DND-41 (cell line): Measurements from ENCODE around the gene ISG20.

Experiments used
- ATAC-seq: fragments of 200-7000 bp; cut with Tn5 transposase; 3 replicates; pipeline ENCODE4 v1.9.1; 2021; ENCODE audit warnings: low read depth; ENCODE audit not compliant: insufficient read depth
- DNase-seq: peaks from one replicate; pipeline ENCODE4 v3.0.0-alpha.2; 2020
- H2AFZ ChIP-seq: 2 replicates; pipeline ENCODE4 v1.6.0; 2012; ENCODE audit warnings: low read depth, low read length
- H3K27ac ChIP-seq: 2 replicates; pipeline ENCODE4 v1.5.1; 2012; ENCODE audit warnings: low read length, inconsistent platforms
- H3K27me3 ChIP-seq: fragments of 200-600 bp; sonication (generic); 2 replicates; pipeline ENCODE4 v1.6.0; 2012; ENCODE audit warnings: low read length, mild to moderate bottlenecking, inconsistent platforms; ENCODE audit not compliant: insufficient read depth, poor library complexity
- H3K36me3 ChIP-seq: 2 replicates; pipeline ENCODE4 v1.5.1; 2012; ENCODE audit warnings: low read length, inconsistent platforms; ENCODE audit not compliant: insufficient read depth
- H3K4me1 ChIP-seq: 2 replicates; pipeline ENCODE4 v1.5.1; 2012; ENCODE audit warnings: mild to moderate bottlenecking, low read length; ENCODE audit not compliant: insufficient read depth
- H3K4me2 ChIP-seq: 2 replicates; pipeline ENCODE4 v1.6.0; 2012; ENCODE audit warnings: mild to moderate bottlenecking, moderate library complexity, low read length, inconsistent platforms; ENCODE audit not compliant: insufficient read depth
- H3K4me3 ChIP-seq, 2 experiments: fragments of 200-600 bp in 1 of 2; shearing (Covaris generic) in 1 of 2; 2 replicates each; pipeline ENCODE4 v1.5.1; 2012 to 2016; ENCODE audit warnings: inconsistent platforms in 2 of 2, low read length in 2 of 2, mild to moderate bottlenecking in 2 of 2, low read depth in 1 of 2, moderate library complexity in 1 of 2
- H3K79me2 ChIP-seq: 2 replicates; pipeline ENCODE4 v1.6.0; 2012; ENCODE audit warnings: low read length, inconsistent platforms; ENCODE audit not compliant: insufficient read depth
- H3K9ac ChIP-seq: 2 replicates; pipeline ENCODE4 v1.6.0; 2012; ENCODE audit warnings: low read depth, mild to moderate bottlenecking, inconsistent platforms, low read length, moderate library complexity
- H3K9me3 ChIP-seq: 2 replicates; pipeline ENCODE4 v1.5.1; 2012; ENCODE audit warnings: low read length, moderate library complexity, mild to moderate bottlenecking, inconsistent platforms; ENCODE audit not compliant: insufficient read depth, severe bottlenecking
- H4K20me1 ChIP-seq: 2 replicates; pipeline ENCODE4 v1.6.0; 2012; ENCODE audit warnings: low read length; ENCODE audit not compliant: insufficient read depth
- CTCF ChIP-seq: IDR thresholded peaks from 2 replicates; pipeline ENCODE4 v1.5.1; 2012; ENCODE audit warnings: borderline replicate concordance, low read length, moderate library complexity, mild to moderate bottlenecking; ENCODE audit not compliant: poor library complexity, severe bottlenecking; ENCODE audit errors: extremely low read depth
- EZH2 ChIP-seq: IDR thresholded peaks from 3 replicates; pipeline ENCODE4 v1.6.1; 2012; ENCODE audit warnings: borderline replicate concordance, low read depth, mild to moderate bottlenecking, moderate library complexity, low read length, inconsistent platforms; ENCODE audit not compliant: severe bottlenecking

The ISG20 gene

GRCh38 chr15:88655800-88656488 lies 17.1 kb downstream of the ISG20 start:
- H4K20me1 ChIP-seq, result no peaks in the 10 kb centered on the region
- no peaks in the 10 kb centered on the region for H3K36me3 ChIP-seq
- H3K4me3 ChIP-seq, result no peak overlapping the region
- H3K9me3 ChIP-seq, result no peaks in the 10 kb centered on the region
- H3K27me3 ChIP-seq, result peaks cover 2% of the 10 kb centered on the region
- no peak overlapping the region for H2AFZ ChIP-seq
- no peak overlapping the region for H3K4me2 ChIP-seq
- no peak for TF ChIP-seq CTCF
- no peak for TF ChIP-seq EZH2
- H3K4me1 ChIP-seq, result no peaks in the 10 kb centered on the region
- no peak overlapping the region for H3K9ac ChIP-seq
- H3K27ac ChIP-seq, result no peak overlapping the region
- ATAC-seq, result no peak
- no peak for DNase-seq
- H3K79me2 ChIP-seq, result no peaks in the 10 kb centered on the region

GRCh38 chr15:88656760-88657221 lies 18.0 kb downstream of the ISG20 start:
- ATAC-seq (no peak), DNase-seq (no peak)
- H3K27me3 ChIP-seq, result peaks cover 3% of the 10 kb centered on the region
- H4K20me1 ChIP-seq, result no peaks in the 10 kb centered on the region
- no peak overlapping the region for H2AFZ ChIP-seq
- no peaks in the 10 kb centered on the region for H3K79me2 ChIP-seq
- H3K4me2 ChIP-seq, result no peak overlapping the region
- no peak overlapping the region for H3K9ac ChIP-seq
- no peaks in the 10 kb centered on the region for H3K9me3 ChIP-seq
- H3K27ac ChIP-seq, result no peak overlapping the region
- no peaks in the 10 kb centered on the region for H3K4me1 ChIP-seq
- no peak overlapping the region for H3K4me3 ChIP-seq
- no peaks in the 10 kb centered on the region for H3K36me3 ChIP-seq
- TF ChIP-seq EZH2, result no peak
- TF ChIP-seq CTCF, result no peak

GRCh38 chr15:88657326-88658069 lies 18.7 kb downstream of the ISG20 start:
- H3K36me3 ChIP-seq, result no peaks in the 10 kb centered on the region
- ATAC-seq (no peak), DNase-seq (no peak)
- no peaks in the 10 kb centered on the region for H3K79me2 ChIP-seq
- TF ChIP-seq CTCF (peak; percentile 18), EZH2 (no peak)
- no peak overlapping the region for H3K4me3 ChIP-seq
- no peak overlapping the region for H2AFZ ChIP-seq
- no peak overlapping the region for H3K9ac ChIP-seq
- no peaks in the 10 kb centered on the region for H3K9me3 ChIP-seq
- no peaks in the 10 kb centered on the region for H3K4me1 ChIP-seq
- H3K4me2 ChIP-seq, result no peak overlapping the region
- H4K20me1 ChIP-seq, result no peaks in the 10 kb centered on the region
- no peak overlapping the region for H3K27ac ChIP-seq
- H3K27me3 ChIP-seq, result peaks cover 3% of the 10 kb centered on the region
